Measurements from ENCODE around the gene NCMAP. TPM values are rescaled to one million over a fixed set of nuclear protein-coding genes. Genes with fewer than 3 reads are reported as not detected.

Gene NCMAP
- total RNA-seq, 2 donors from 2014 or later: 0.72 to 2.7 TPM

GRCh38 chr1:24553931-24554330 is 2.0 kb upstream of the NCMAP start:
- intact Hi-C loops (cut with DNase I): no loop called here
- H3K4me3 ChIP-seq: no peak overlapping the region
- TF ChIP-seq CTCF (IDR thresholded peaks at IDR 0.05): no peak
- H3K27ac ChIP-seq: no peak overlapping the region
- H3K9me3 ChIP-seq: no peaks in the 10 kb centered on the region
- no peak overlapping the region for H3K9ac ChIP-seq (ENCODE audit: low read depth in 2 of 2, low read length in 2 of 2)
- H3K36me3 ChIP-seq: no peaks in the 10 kb centered on the region
- no peaks in the 10 kb centered on the region for H3K27me3 ChIP-seq
- no peak for DNase-seq
- H3K4me1 ChIP-seq: no peaks in the 10 kb centered on the region

GRCh38 chr1:24554714-24555113 is 1.2 kb upstream of the NCMAP start:
- Histone ChIP-seq H3K27me3 (no peaks in the 10 kb centered on the region), H3K4me1 (no peaks in the 10 kb centered on the region), H3K27ac (no peak overlapping the region), H3K4me3 (no peak overlapping the region), H3K36me3 (no peaks in the 10 kb centered on the region), H3K9ac (ENCODE audit: low read depth in 2 of 2, low read length in 2 of 2) (no peak overlapping the region), H3K9me3 (no peaks in the 10 kb centered on the region)
- intact Hi-C loops (cut with DNase I): no loop called here
- no peak for TF ChIP-seq CTCF (IDR thresholded peaks at IDR 0.05)
- DNase-seq: no peak

GRCh38 chr1:24556414-24556795 is 518 bp downstream of the NCMAP start:
- no peak overlapping the region for H3K27ac ChIP-seq
- H3K4me1 ChIP-seq: no peaks in the 10 kb centered on the region
- no peak for DNase-seq
- no peak for TF ChIP-seq CTCF (IDR thresholded peaks at IDR 0.05)
- intact Hi-C loops (cut with DNase I): no loop called here
- peak overlapping the region; percentile 20 to 28 for H3K9ac ChIP-seq (ENCODE audit: low read depth in 2 of 2, low read length in 2 of 2)
- no peaks in the 10 kb centered on the region for H3K27me3 ChIP-seq
- no peaks in the 10 kb centered on the region for H3K9me3 ChIP-seq
- no peaks in the 10 kb centered on the region for H3K36me3 ChIP-seq
- H3K4me3 ChIP-seq: peak overlapping the region; percentile 33

- TF ChIP-seq CTCF (IDR thresholded peaks at IDR 0.05): no peak
- no peaks in the 10 kb centered on the region for H3K36me3 ChIP-seq
- no peak for DNase-seq
- H3K4me1 ChIP-seq: no peaks in the 10 kb centered on the region
- intact Hi-C loops (cut with DNase I): no loop called here
- no peak overlapping the region for H3K4me3 ChIP-seq
- no peak overlapping the region for H3K9ac ChIP-seq (ENCODE audit: low read depth in 2 of 2, low read length in 2 of 2)
- no peaks in the 10 kb centered on the region for H3K9me3 ChIP-seq
- H3K27me3 ChIP-seq: no peaks in the 10 kb centered on the region
- no peak overlapping the region for H3K27ac ChIP-seq
These were observed 1.3 kb downstream of the NCMAP start for GRCh38 chr1:24557220-24557619.

GRCh38 chr1:24557711-24558131 is 1.8 kb downstream of the NCMAP start:
- Histone ChIP-seq H3K36me3 (no peaks in the 10 kb centered on the region), H3K4me1 (no peaks in the 10 kb centered on the region), H3K27ac (no peak overlapping the region), H3K9ac (ENCODE audit: low read depth in 2 of 2, low read length in 2 of 2) (no peak overlapping the region), H3K4me3 (no peak overlapping the region), H3K9me3 (no peaks in the 10 kb centered on the region), H3K27me3 (no peaks in the 10 kb centered on the region)
- no peak for DNase-seq
- TF ChIP-seq CTCF (IDR thresholded peaks at IDR 0.05): no peak
- intact Hi-C loops (cut with DNase I): no loop called here

GRCh38 chr1:24558455-24558854 is 2.6 kb downstream of the NCMAP start:
- Histone ChIP-seq H3K27me3 (no peaks in the 10 kb centered on the region), H3K9me3 (no peaks in the 10 kb centered on the region), H3K4me3 (no peak overlapping the region), H3K36me3 (no peaks in the 10 kb centered on the region), H3K4me1 (no peaks in the 10 kb centered on the region), H3K9ac (ENCODE audit: low read depth in 2 of 2, low read length in 2 of 2) (no peak overlapping the region), H3K27ac (no peak overlapping the region)
- intact Hi-C loops (cut with DNase I): no loop called here
- TF ChIP-seq CTCF (IDR thresholded peaks at IDR 0.05): no peak
- no peak for DNase-seq
